Measurements from ENCODE around the gene PRR3. TPM values are rescaled to one million over a fixed set of nuclear protein-coding genes. Genes with fewer than 3 reads are reported as not detected.

The PRR3 gene
- total RNA-seq, 1 experiment from 2014 or later: 13.1 TPM

- ChIA-PET POLR2A (no interaction called here), CTCF (interaction anchor here (0.6 to 1.5 kb wide), 4 partner anchors 19 to 101 kb away, joined by 3 to 4 read pairs (median 3); no protein-coding TSS in a partner anchor)
- TF ChIP-seq NR2C2 (CRISPR knock-in tag; IDR thresholded peaks at IDR 0.05): no peak
- TF ChIP-seq FOXJ3 (CRISPR knock-in tag; IDR thresholded peaks at IDR 0.05; ENCODE audit: borderline replicate concordance): no peak
- no peak for TF ChIP-seq MXD4 (CRISPR knock-in tag; IDR thresholded peaks at IDR 0.05; ENCODE audit: borderline replicate concordance)
- no peak for TF ChIP-seq ZMAT4 (CRISPR knock-in tag; IDR thresholded peaks at IDR 0.05)
- no peak for TF ChIP-seq ATF6 (CRISPR knock-in tag; IDR thresholded peaks at IDR 0.05)
- TF ChIP-seq CREB1 (CRISPR knock-in tag; IDR thresholded peaks at IDR 0.05): no peak
- no peak for TF ChIP-seq PRRX2 (CRISPR knock-in tag; IDR thresholded peaks at IDR 0.05)
- Mint-ChIP-seq H3K27ac (no peak overlapping the region), H3K27me3 (ENCODE audit: low read depth) (no peaks in the 10 kb centered on the region), H3K36me3 (peaks cover 63% of the 10 kb centered on the region), H3K4me3 (no peak overlapping the region), H3K9me3 (no peaks in the 10 kb centered on the region), H3K4me1 (peaks cover 4% of the 10 kb centered on the region)
- ATAC-seq (no peak), DNase-seq (ENCODE audit: low spot score) (no peak)
Measured at GRCh38 chr6:30578051-30578450, 21.0 kb downstream of the PRR3 start.

GRCh38 chr6:30583921-30584320 lies 26.8 kb downstream of the PRR3 start:
- no peaks in the 10 kb centered on the region for H3K4me1 Mint-ChIP-seq
- no peak overlapping the region for H3K27ac Mint-ChIP-seq
- CTCF ChIA-PET: interaction anchor here (1.1 to 2.4 kb wide), 3 partner anchors 14 to 100 kb away, joined by 3 to 8 read pairs (median 5); no protein-coding TSS in a partner anchor
- no peak for DNase-seq (ENCODE audit: low spot score)
- POLR2A ChIA-PET: no interaction called here
- no peaks in the 10 kb centered on the region for H3K9me3 Mint-ChIP-seq
- H3K27me3 Mint-ChIP-seq (ENCODE audit: low read depth): no peaks in the 10 kb centered on the region
- H3K36me3 Mint-ChIP-seq: peaks cover 92% of the 10 kb centered on the region
- no peak for ATAC-seq
- no peak overlapping the region for H3K4me3 Mint-ChIP-seq
- TF ChIP-seq, protein P1, sequence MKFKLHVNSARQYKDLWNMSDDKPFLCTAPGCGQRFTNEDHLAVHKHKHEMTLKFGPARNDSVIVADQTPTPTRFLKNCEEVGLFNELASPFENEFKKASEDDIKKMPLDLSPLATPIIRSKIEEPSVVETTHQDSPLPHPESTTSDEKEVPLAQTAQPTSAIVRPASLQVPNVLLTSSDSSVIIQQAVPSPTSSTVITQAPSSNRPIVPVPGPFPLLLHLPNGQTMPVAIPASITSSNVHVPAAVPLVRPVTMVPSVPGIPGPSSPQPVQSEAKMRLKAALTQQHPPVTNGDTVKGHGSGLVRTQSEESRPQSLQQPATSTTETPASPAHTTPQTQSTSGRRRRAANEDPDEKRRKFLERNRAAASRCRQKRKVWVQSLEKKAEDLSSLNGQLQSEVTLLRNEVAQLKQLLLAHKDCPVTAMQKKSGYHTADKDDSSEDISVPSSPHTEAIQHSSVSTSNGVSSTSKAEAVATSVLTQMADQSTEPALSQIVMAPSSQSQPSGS (CRISPR knock-in tag; IDR thresholded peaks at IDR 0.05; ENCODE audit: borderline replicate concordance, low read depth): no peak
- TF ChIP-seq, protein P2, sequence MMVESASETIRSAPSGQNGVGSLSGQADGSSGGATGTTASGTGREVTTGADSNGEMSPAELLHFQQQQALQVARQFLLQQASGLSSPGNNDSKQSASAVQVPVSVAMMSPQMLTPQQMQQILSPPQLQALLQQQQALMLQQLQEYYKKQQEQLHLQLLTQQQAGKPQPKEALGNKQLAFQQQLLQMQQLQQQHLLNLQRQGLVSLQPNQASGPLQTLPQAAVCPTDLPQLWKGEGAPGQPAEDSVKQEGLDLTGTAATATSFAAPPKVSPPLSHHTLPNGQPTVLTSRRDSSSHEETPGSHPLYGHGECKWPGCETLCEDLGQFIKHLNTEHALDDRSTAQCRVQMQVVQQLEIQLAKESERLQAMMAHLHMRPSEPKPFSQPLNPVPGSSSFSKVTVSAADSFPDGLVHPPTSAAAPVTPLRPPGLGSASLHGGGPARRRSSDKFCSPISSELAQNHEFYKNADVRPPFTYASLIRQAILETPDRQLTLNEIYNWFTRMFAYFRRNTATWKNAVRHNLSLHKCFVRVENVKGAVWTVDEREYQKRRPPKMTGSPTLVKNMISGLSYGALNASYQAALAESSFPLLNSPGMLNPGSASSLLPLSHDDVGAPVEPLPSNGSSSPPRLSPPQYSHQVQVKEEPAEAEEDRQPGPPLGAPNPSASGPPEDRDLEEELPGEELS (CRISPR knock-in tag; IDR thresholded peaks at IDR 0.05): no peak
- TF ChIP-seq, protein P3, sequence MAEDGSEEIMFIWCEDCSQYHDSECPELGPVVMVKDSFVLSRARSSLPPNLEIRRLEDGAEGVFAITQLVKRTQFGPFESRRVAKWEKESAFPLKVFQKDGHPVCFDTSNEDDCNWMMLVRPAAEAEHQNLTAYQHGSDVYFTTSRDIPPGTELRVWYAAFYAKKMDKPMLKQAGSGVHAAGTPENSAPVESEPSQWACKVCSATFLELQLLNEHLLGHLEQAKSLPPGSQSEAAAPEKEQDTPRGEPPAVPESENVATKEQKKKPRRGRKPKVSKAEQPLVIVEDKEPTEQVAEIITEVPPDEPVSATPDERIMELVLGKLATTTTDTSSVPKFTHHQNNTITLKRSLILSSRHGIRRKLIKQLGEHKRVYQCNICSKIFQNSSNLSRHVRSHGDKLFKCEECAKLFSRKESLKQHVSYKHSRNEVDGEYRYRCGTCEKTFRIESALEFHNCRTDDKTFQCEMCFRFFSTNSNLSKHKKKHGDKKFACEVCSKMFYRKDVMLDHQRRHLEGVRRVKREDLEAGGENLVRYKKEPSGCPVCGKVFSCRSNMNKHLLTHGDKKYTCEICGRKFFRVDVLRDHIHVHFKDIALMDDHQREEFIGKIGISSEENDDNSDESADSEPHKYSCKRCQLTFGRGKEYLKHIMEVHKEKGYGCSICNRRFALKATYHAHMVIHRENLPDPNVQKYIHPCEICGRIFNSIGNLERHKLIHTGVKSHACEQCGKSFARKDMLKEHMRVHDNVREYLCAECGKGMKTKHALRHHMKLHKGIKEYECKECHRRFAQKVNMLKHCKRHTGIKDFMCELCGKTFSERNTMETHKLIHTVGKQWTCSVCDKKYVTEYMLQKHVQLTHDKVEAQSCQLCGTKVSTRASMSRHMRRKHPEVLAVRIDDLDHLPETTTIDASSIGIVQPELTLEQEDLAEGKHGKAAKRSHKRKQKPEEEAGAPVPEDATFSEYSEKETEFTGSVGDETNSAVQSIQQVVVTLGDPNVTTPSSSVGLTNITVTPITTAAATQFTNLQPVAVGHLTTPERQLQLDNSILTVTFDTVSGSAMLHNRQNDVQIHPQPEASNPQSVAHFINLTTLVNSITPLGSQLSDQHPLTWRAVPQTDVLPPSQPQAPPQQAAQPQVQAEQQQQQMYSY (CRISPR knock-in tag; IDR thresholded peaks at IDR 0.05): no peak
- TF ChIP-seq, protein P4, sequence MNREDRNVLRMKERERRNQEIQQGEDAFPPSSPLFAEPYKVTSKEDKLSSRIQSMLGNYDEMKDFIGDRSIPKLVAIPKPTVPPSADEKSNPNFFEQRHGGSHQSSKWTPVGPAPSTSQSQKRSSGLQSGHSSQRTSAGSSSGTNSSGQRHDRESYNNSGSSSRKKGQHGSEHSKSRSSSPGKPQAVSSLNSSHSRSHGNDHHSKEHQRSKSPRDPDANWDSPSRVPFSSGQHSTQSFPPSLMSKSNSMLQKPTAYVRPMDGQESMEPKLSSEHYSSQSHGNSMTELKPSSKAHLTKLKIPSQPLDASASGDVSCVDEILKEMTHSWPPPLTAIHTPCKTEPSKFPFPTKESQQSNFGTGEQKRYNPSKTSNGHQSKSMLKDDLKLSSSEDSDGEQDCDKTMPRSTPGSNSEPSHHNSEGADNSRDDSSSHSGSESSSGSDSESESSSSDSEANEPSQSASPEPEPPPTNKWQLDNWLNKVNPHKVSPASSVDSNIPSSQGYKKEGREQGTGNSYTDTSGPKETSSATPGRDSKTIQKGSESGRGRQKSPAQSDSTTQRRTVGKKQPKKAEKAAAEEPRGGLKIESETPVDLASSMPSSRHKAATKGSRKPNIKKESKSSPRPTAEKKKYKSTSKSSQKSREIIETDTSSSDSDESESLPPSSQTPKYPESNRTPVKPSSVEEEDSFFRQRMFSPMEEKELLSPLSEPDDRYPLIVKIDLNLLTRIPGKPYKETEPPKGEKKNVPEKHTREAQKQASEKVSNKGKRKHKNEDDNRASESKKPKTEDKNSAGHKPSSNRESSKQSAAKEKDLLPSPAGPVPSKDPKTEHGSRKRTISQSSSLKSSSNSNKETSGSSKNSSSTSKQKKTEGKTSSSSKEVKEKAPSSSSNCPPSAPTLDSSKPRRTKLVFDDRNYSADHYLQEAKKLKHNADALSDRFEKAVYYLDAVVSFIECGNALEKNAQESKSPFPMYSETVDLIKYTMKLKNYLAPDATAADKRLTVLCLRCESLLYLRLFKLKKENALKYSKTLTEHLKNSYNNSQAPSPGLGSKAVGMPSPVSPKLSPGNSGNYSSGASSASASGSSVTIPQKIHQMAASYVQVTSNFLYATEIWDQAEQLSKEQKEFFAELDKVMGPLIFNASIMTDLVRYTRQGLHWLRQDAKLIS (CRISPR knock-in tag; IDR thresholded peaks at IDR 0.05; ENCODE audit: borderline replicate concordance): no peak
- TF ChIP-seq ZMAT4 (CRISPR knock-in tag; IDR thresholded peaks at IDR 0.05) (no peak), GRHL2 (CRISPR knock-in tag; IDR thresholded peaks at IDR 0.05; ENCODE audit: insufficient replicate concordance, severe bottlenecking) (no peak), NR1H2 (CRISPR knock-in tag; IDR thresholded peaks at IDR 0.05) (no peak), HMGA2 (CRISPR knock-in tag; IDR thresholded peaks at IDR 0.05) (no peak), ATF6 (CRISPR knock-in tag; IDR thresholded peaks at IDR 0.05) (no peak), FOXP1 (CRISPR knock-in tag; IDR thresholded peaks at IDR 0.05; ENCODE audit: borderline replicate concordance) (no peak)
- TF ChIP-seq, protein P5, sequence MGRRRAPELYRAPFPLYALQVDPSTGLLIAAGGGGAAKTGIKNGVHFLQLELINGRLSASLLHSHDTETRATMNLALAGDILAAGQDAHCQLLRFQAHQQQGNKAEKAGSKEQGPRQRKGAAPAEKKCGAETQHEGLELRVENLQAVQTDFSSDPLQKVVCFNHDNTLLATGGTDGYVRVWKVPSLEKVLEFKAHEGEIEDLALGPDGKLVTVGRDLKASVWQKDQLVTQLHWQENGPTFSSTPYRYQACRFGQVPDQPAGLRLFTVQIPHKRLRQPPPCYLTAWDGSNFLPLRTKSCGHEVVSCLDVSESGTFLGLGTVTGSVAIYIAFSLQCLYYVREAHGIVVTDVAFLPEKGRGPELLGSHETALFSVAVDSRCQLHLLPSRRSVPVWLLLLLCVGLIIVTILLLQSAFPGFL (CRISPR knock-in tag; IDR thresholded peaks at IDR 0.05; ENCODE audit: borderline replicate concordance): no peak
